ENCODE measurements around the gene MCCC2. TPM values are rescaled to one million over a fixed set of nuclear protein-coding genes. Genes with fewer than 3 reads are reported as not detected.
"Not testable (repeated sequence)": the region's sequence is repeated elsewhere in the genome, so short reads cannot be mapped to it uniquely, and the experiment has no call there.

MCCC2 gene
- polyA plus RNA-seq, 1 experiment, result 16.2 TPM

GRCh38 chr5:71564895-71565294, 22.2 kb upstream of the MCCC2 start:
- ChIA-PET POLR2A (no interaction called here), CTCF (no interaction called here)
- H3K4me3 ChIP-seq (ENCODE audit: low read depth, low read length), result no peak overlapping the region
- DNase-seq (ENCODE audit: low read depth), result no peak
- H3K27me3 ChIP-seq (ENCODE audit: control insufficient read depth, insufficient read depth, low read length), result no peaks in the 10 kb centered on the region
- TF ChIP-seq CTCF (IDR thresholded peaks at IDR 0.05; ENCODE audit: insufficient read depth, low read depth, low read length), result no peak
- peaks cover 9% of the 10 kb centered on the region for H3K36me3 ChIP-seq (ENCODE audit: control insufficient read depth, insufficient read depth, low read length)

- ChIA-PET CTCF (interaction anchor here (1.1 kb wide), 1 partner anchor 8 kb away, joined by 3 read pairs; no protein-coding TSS in a partner anchor), POLR2A (no interaction called here)
- Histone ChIP-seq H3K36me3 (ENCODE audit: control insufficient read depth, insufficient read depth, low read length) (peaks cover 2% of the 10 kb centered on the region; the same call in 1 of the 2 replicates), H3K4me3 (ENCODE audit: low read depth, low read length) (no peak overlapping the region), H3K27me3 (ENCODE audit: control insufficient read depth, insufficient read depth, low read length) (no peaks in the 10 kb centered on the region)
- no peak for TF ChIP-seq CTCF (IDR thresholded peaks at IDR 0.05; ENCODE audit: insufficient read depth, low read depth, low read length)
- DNase-seq (ENCODE audit: low read depth), result no peak
These were observed 17.2 kb upstream of the MCCC2 start for GRCh38 chr5:71569748-71570509.

GRCh38 chr5:71571811-71572210, 15.3 kb upstream of the MCCC2 start:
- DNase-seq (ENCODE audit: low read depth); H3K27me3 ChIP-seq (ENCODE audit: control insufficient read depth, insufficient read depth, low read length); CTCF ChIA-PET; POLR2A ChIA-PET; H3K36me3 ChIP-seq (ENCODE audit: control insufficient read depth, insufficient read depth, low read length); H3K4me3 ChIP-seq (ENCODE audit: low read depth, low read length): not testable (repeated sequence)

GRCh38 chr5:71573591-71573990, 13.5 kb upstream of the MCCC2 start:
- Histone ChIP-seq H3K4me3 (ENCODE audit: low read depth, low read length) (no peak overlapping the region), H3K36me3 (ENCODE audit: control insufficient read depth, insufficient read depth, low read length) (no peaks in the 10 kb centered on the region), H3K27me3 (ENCODE audit: control insufficient read depth, insufficient read depth, low read length) (no peaks in the 10 kb centered on the region)
- CTCF ChIA-PET, result no interaction called here
- no peak for TF ChIP-seq CTCF (IDR thresholded peaks at IDR 0.05; ENCODE audit: insufficient read depth, low read depth, low read length)
- no peak for DNase-seq (ENCODE audit: low read depth)
- POLR2A ChIA-PET, result no interaction called here

GRCh38 chr5:71575588-71575987, 11.6 kb upstream of the MCCC2 start:
- H3K4me3 ChIP-seq (ENCODE audit: low read depth, low read length); DNase-seq (ENCODE audit: low read depth); POLR2A ChIA-PET; H3K27me3 ChIP-seq (ENCODE audit: control insufficient read depth, insufficient read depth, low read length); H3K36me3 ChIP-seq (ENCODE audit: control insufficient read depth, insufficient read depth, low read length): not testable (repeated sequence)
- CTCF ChIA-PET, result interaction anchor here (0.6 to 1.1 kb wide), 2 partner anchors 9 to 18 kb away, joined by 3 read pairs; no protein-coding TSS in a partner anchor

- no peak for DNase-seq (ENCODE audit: low read depth)
- ChIA-PET POLR2A (interaction anchor here (0.6 kb wide), 1 partner anchor 30 kb away, joined by 4 read pairs; no protein-coding TSS in a partner anchor), CTCF (no interaction called here)
- TF ChIP-seq CTCF (IDR thresholded peaks at IDR 0.05; ENCODE audit: insufficient read depth, low read depth, low read length), result no peak
- H3K4me3 ChIP-seq (ENCODE audit: low read depth, low read length), result no peak overlapping the region
- H3K27me3 ChIP-seq (ENCODE audit: control insufficient read depth, insufficient read depth, low read length), result no peaks in the 10 kb centered on the region
- no peaks in the 10 kb centered on the region for H3K36me3 ChIP-seq (ENCODE audit: control insufficient read depth, insufficient read depth, low read length)
These were observed 10.9 kb upstream of the MCCC2 start for GRCh38 chr5:71576241-71576640.

- H3K4me3 ChIP-seq (ENCODE audit: low read depth, low read length); DNase-seq (ENCODE audit: low read depth); POLR2A ChIA-PET; H3K36me3 ChIP-seq (ENCODE audit: control insufficient read depth, insufficient read depth, low read length); H3K27me3 ChIP-seq (ENCODE audit: control insufficient read depth, insufficient read depth, low read length): not testable (repeated sequence)
- CTCF ChIA-PET, result interaction anchor here (1.0 kb wide), 1 partner anchor 8 kb away, joined by 3 read pairs; no protein-coding TSS in a partner anchor
These were observed 9.3 kb upstream of the MCCC2 start for GRCh38 chr5:71577839-71578238.

Data from BJ (cell line).